CD4-positive, alpha-beta T cell treated with Interleukin-15 for 1 hour (primary cell): ENCODE results near the gene COPB2.

Experiments
- DNase-seq: peaks from one replicate; pipeline ENCODE4 v3.0.0-alpha.2; 2020

The COPB2 gene

GRCh38 chr3:139326131-139326530 is 63.3 kb downstream of the COPB2 start:
- no peak for DNase-seq

GRCh38 chr3:139325551-139325950 is 63.9 kb downstream of the COPB2 start:
- no peak for DNase-seq

GRCh38 chr3:139324456-139324855 is 65.0 kb downstream of the COPB2 start:
- DNase-seq: no peak

- no peak for DNase-seq
Observed at GRCh38 chr3:139323146-139323545, 66.3 kb downstream of the COPB2 start.

- no peak for DNase-seq
Observed at GRCh38 chr3:139322346-139322745, 67.1 kb downstream of the COPB2 start.

- DNase-seq: no peak
Observed at GRCh38 chr3:139320551-139321309, 68.7 kb downstream of the COPB2 start.

- DNase-seq: no peak
Observed at GRCh38 chr3:139319428-139320402, 69.7 kb downstream of the COPB2 start.

- DNase-seq: no peak
Observed at GRCh38 chr3:139318826-139319225, 70.6 kb downstream of the COPB2 start.

GRCh38 chr3:139318431-139318816 is 71.0 kb downstream of the COPB2 start:
- no peak for DNase-seq

GRCh38 chr3:139317660-139318430 is 71.6 kb downstream of the COPB2 start:
- DNase-seq: no peak

- DNase-seq: no peak
Observed at GRCh38 chr3:139317215-139317614, 72.2 kb downstream of the COPB2 start.

- no peak for DNase-seq
Observed at GRCh38 chr3:139313921-139314320, 75.5 kb downstream of the COPB2 start.

- DNase-seq: no peak
Observed at GRCh38 chr3:139312959-139313358, 76.5 kb downstream of the COPB2 start.

- no peak for DNase-seq
Observed at GRCh38 chr3:139312416-139312815, 77.0 kb downstream of the COPB2 start.

- DNase-seq: no peak
Observed at GRCh38 chr3:139311557-139311956, 77.9 kb downstream of the COPB2 start.

- no peak for DNase-seq
Observed at GRCh38 chr3:139310474-139310933, 78.9 kb downstream of the COPB2 start.

GRCh38 chr3:139309880-139310279 is 79.6 kb downstream of the COPB2 start:
- no peak for DNase-seq

- DNase-seq: no peak
Observed at GRCh38 chr3:139309061-139309591, 80.3 kb downstream of the COPB2 start.

- DNase-seq: no peak
Observed at GRCh38 chr3:139308560-139308959, 80.9 kb downstream of the COPB2 start.

GRCh38 chr3:139307601-139308555 is 81.6 kb downstream of the COPB2 start:
- DNase-seq: no peak
